Measurements from ENCODE around the gene CREB5.

Gene CREB5

GRCh38 chr7:28836716-28837115 lies 424.4 kb downstream of the CREB5 start:
- no peak for DNase-seq

GRCh38 chr7:28837216-28837615 lies 424.9 kb downstream of the CREB5 start:
- no peak for DNase-seq

- no peak for DNase-seq
These were observed 428.3 kb downstream of the CREB5 start for GRCh38 chr7:28840592-28840995.

- DNase-seq: no peak
These were observed 429.4 kb downstream of the CREB5 start for GRCh38 chr7:28841766-28842165.

GRCh38 chr7:28842769-28843295 lies 430.5 kb downstream of the CREB5 start:
- no peak for DNase-seq

- no peak for DNase-seq
These were observed 432.8 kb downstream of the CREB5 start for GRCh38 chr7:28845106-28845505.

GRCh38 chr7:28847176-28847575 lies 434.9 kb downstream of the CREB5 start:
- no peak for DNase-seq

GRCh38 chr7:28847681-28848080 lies 435.4 kb downstream of the CREB5 start:
- DNase-seq: no peak

GRCh38 chr7:28848906-28849305 lies 436.6 kb downstream of the CREB5 start:
- DNase-seq: no peak

- DNase-seq: no peak
These were observed 438.4 kb downstream of the CREB5 start for GRCh38 chr7:28850699-28851098.

GRCh38 chr7:28853150-28853549 lies 440.8 kb downstream of the CREB5 start:
- DNase-seq: no peak

- DNase-seq: peak; percentile 35
These were observed 441.8 kb downstream of the CREB5 start for GRCh38 chr7:28853834-28854749.

GRCh38 chr7:28854750-28855074 lies 442.4 kb downstream of the CREB5 start:
- no peak for DNase-seq

- DNase-seq: no peak
These were observed 443.4 kb downstream of the CREB5 start for GRCh38 chr7:28855538-28856217.

- DNase-seq: no peak
These were observed 444.3 kb downstream of the CREB5 start for GRCh38 chr7:28856656-28857055.

- no peak for DNase-seq
These were observed 445.9 kb downstream of the CREB5 start for GRCh38 chr7:28858206-28858605.

GRCh38 chr7:28858895-28859294 lies 446.6 kb downstream of the CREB5 start:
- no peak for DNase-seq

GRCh38 chr7:28861825-28862224 lies 449.5 kb downstream of the CREB5 start:
- DNase-seq: no peak

- DNase-seq: no peak
These were observed 450.4 kb downstream of the CREB5 start for GRCh38 chr7:28862595-28863272.

- no peak for DNase-seq
These were observed 453.4 kb downstream of the CREB5 start for GRCh38 chr7:28865601-28866144.

- DNase-seq: no peak
These were observed 456.4 kb downstream of the CREB5 start for GRCh38 chr7:28868712-28869111.

- DNase-seq: no peak
These were observed 458.8 kb downstream of the CREB5 start for GRCh38 chr7:28871077-28871476.

- DNase-seq: no peak
These were observed 459.3 kb downstream of the CREB5 start for GRCh38 chr7:28871631-28872030.
